Measurements from ENCODE around the gene RPL13. TPM values are rescaled to one million over a fixed set of nuclear protein-coding genes. Genes with fewer than 3 reads are reported as not detected.

RPL13 gene
- total and polyA plus RNA-seq, 9 of the 15 experiments (the other 6 are each of a cell fraction or from before 2014, with no cell fraction given), result 227 to 6,042 (median 1,633) TPM

GRCh38 chr16:89560378-89561141 lies at the start of gene RPL13 (continued):
- TF ChIP-seq TEAD2 (tag; IDR thresholded peaks at IDR 0.05), result no peak
- no peak for TF ChIP-seq YBX1 (IDR thresholded peaks at IDR 0.05)
- peak; percentile 66; the same call in 1 of the 2 replicates for TF ChIP-seq ELF2 (CRISPR knock-in tag; IDR thresholded peaks at IDR 0.05)
- TF ChIP-seq ZNF830 (CRISPR knock-in tag; IDR thresholded peaks at IDR 0.05), result 0 out of 2 replicates have a peak, but pooled peaks have one; percentile 11
- no peak for TF ChIP-seq ATF4 (CRISPR knock-in tag; IDR thresholded peaks at IDR 0.05)
- TF ChIP-seq ZFP30 (CRISPR knock-in tag; IDR thresholded peaks at IDR 0.05; ENCODE audit: borderline replicate concordance), result no peak
- no peak for TF ChIP-seq HOXB6 (CRISPR knock-in tag; IDR thresholded peaks at IDR 0.05; ENCODE audit: borderline replicate concordance)
- peak; percentile 48 for TF ChIP-seq KDM2B (CRISPR knock-in tag; IDR thresholded peaks at IDR 0.05)
- TF ChIP-seq PCBP1 (IDR thresholded peaks at IDR 0.05; ENCODE audit: low read depth, low read length, poor library complexity, severe bottlenecking), result peak; percentile 86
- TF ChIP-seq MEF2A (IDR thresholded peaks at IDR 0.05; ENCODE audit: control insufficient read depth, low read depth, low read length), result no peak
- no peak; the same call in 1 of the 2 replicates for TF ChIP-seq STAG1 (CRISPR knock-in tag; IDR thresholded peaks at IDR 0.05; ENCODE audit: borderline replicate concordance)
- peak; percentile 67; the same call in 1 of the 2 replicates for TF ChIP-seq ETS1 (conservative IDR thresholded peaks at IDR 0.05; ENCODE audit: control insufficient read depth, low read depth, low read length)
- TF ChIP-seq GTF2F1 (IDR thresholded peaks at IDR 0.05; ENCODE audit: low read depth, low read length), result peak; percentile 98
- TF ChIP-seq USF2 (CRISPR knock-in tag; IDR thresholded peaks at IDR 0.05), result no peak; the same call in 1 of the 2 replicates
- TF ChIP-seq SLC30A9 (CRISPR knock-in tag; IDR thresholded peaks at IDR 0.05), result no peak
- TF ChIP-seq RB1 (IDR thresholded peaks at IDR 0.05; ENCODE audit: low read depth), result peak; percentile 76
- TF ChIP-seq MAZ (CRISPR knock-in tag; conservative IDR thresholded peaks at IDR 0.05 in 1 of 2, IDR thresholded peaks at IDR 0.05 in 1 of 2), result peak; percentile 33 to 80; a peak in 3 of 4 replicates
- peak; percentile 95 for TF ChIP-seq NFRKB (IDR thresholded peaks at IDR 0.05; ENCODE audit: low read depth)
- TF ChIP-seq ETV1 (tag; conservative IDR thresholded peaks at IDR 0.05; ENCODE audit: low read depth), result peak; percentile 81
- peak; percentile 95 for TF ChIP-seq FIP1L1 (IDR thresholded peaks at IDR 0.05; ENCODE audit: low read depth, low read length, poor library complexity, severe bottlenecking)
- TF ChIP-seq TCF3 (CRISPR knock-in tag; IDR thresholded peaks at IDR 0.05), result no peak; the same call in 1 of the 2 replicates
- TF ChIP-seq PHF20 (IDR thresholded peaks at IDR 0.05; ENCODE audit: partially characterized antibody), result peak; percentile 76
- TF ChIP-seq ZHX1 (conservative IDR thresholded peaks at IDR 0.05; ENCODE audit: low read length), result peak; percentile 70; the same call in 1 of the 2 replicates
